Measurements from ENCODE around the gene CALHM4.
"Not testable (repeated sequence)": the region's sequence is repeated elsewhere in the genome, so short reads cannot be mapped to it uniquely, and the experiment has no call there.

Gene CALHM4

DNA sequence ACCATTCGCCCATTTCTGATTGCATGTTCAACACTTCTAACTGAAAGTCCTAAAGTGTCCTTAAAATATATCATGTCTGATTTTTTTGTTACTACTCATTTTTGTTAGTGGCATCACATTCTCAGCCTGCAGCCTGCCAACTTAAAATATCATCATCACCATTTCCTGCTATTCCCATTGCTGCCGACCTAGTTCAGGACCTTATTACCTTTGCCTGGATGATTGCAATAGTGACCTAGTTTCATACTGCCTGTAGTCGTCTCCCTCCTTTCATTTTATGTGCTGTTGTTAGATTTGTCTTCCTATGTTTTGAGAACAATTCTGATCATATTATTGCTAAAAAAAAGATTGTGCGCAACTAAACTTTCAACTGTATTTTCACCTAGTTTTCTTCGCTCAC is 23.9 kb downstream of the CALHM4 start:
- Histone ChIP-seq H3K9me3 (ENCODE audit: control insufficient read depth, insufficient read depth, low read length) (no peaks in the 10 kb centered on the region), H3K27me3 (ENCODE audit: control insufficient read depth, insufficient read depth, low read length) (no peaks in the 10 kb centered on the region), H3K4me1 (ENCODE audit: control insufficient read depth, insufficient read depth, low read length) (peaks cover 4% of the 10 kb centered on the region), H3K36me3 (ENCODE audit: control insufficient read depth, insufficient read depth, low read length) (peaks cover 46% of the 10 kb centered on the region), H3K4me3 (ENCODE audit: low read depth, low read length) (no peak overlapping the region), H3K27ac (ENCODE audit: low read depth, low read length) (no peak overlapping the region), H3K9ac (ENCODE audit: low read depth, low read length) (no peak overlapping the region)

DNA sequence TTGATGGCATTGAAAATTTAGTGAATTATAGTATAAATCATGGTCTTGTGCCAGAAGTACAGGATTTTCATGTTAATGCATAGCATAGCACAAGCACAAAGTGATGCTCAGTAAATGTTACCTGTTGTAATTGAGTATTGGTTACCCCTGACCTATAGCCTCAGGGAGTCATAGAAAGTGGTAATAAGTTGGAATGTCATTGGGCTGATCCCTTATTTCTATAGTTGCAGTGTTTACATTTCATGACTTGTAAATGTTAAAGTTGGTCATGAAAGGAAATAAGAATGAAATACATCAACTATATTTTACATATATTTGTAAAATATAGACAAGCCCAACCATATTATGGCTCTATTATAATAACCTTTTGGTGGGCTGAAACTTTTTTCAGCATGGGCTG is 24.8 kb downstream of the CALHM4 start:
- no peaks in the 10 kb centered on the region for H3K9me3 ChIP-seq (ENCODE audit: control insufficient read depth, insufficient read depth, low read length)
- no peaks in the 10 kb centered on the region for H3K4me1 ChIP-seq (ENCODE audit: control insufficient read depth, insufficient read depth, low read length)
- H3K27ac ChIP-seq (ENCODE audit: low read depth, low read length): no peak overlapping the region
- no peak overlapping the region for H3K4me3 ChIP-seq (ENCODE audit: low read depth, low read length)
- H3K9ac ChIP-seq (ENCODE audit: low read depth, low read length): no peak overlapping the region
- no peaks in the 10 kb centered on the region for H3K27me3 ChIP-seq (ENCODE audit: control insufficient read depth, insufficient read depth, low read length)
- peaks cover 46% of the 10 kb centered on the region for H3K36me3 ChIP-seq (ENCODE audit: control insufficient read depth, insufficient read depth, low read length)

DNA sequence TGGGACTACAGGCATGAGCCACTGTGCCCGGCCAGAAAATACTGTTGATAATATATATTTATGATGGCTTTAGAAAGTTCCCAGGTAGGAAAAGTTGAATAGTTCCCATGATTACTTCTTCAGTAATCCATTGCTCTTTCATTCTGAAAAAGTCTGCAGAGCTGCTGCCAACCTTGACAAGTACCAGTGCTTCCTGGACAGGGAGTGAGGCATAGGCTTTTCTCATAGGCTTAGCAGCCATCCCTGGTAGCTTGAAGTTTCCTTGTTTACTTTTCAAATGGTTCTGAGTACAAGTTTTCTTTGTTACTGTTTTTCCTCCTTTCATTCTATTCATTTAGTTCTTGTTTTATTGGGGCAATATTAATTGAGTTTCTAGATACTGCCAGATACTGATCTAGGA is 25.6 kb downstream of the CALHM4 start:
- H3K27me3 ChIP-seq (ENCODE audit: control insufficient read depth, insufficient read depth, low read length): no peaks in the 10 kb centered on the region
- no peak overlapping the region for H3K4me3 ChIP-seq (ENCODE audit: low read depth, low read length)
- peaks cover 46% of the 10 kb centered on the region for H3K36me3 ChIP-seq (ENCODE audit: control insufficient read depth, insufficient read depth, low read length)
- H3K4me1 ChIP-seq (ENCODE audit: control insufficient read depth, insufficient read depth, low read length): no peaks in the 10 kb centered on the region
- H3K9me3 ChIP-seq (ENCODE audit: control insufficient read depth, insufficient read depth, low read length): no peaks in the 10 kb centered on the region
- no peak overlapping the region for H3K9ac ChIP-seq (ENCODE audit: low read depth, low read length)
- no peak overlapping the region for H3K27ac ChIP-seq (ENCODE audit: low read depth, low read length)

DNA sequence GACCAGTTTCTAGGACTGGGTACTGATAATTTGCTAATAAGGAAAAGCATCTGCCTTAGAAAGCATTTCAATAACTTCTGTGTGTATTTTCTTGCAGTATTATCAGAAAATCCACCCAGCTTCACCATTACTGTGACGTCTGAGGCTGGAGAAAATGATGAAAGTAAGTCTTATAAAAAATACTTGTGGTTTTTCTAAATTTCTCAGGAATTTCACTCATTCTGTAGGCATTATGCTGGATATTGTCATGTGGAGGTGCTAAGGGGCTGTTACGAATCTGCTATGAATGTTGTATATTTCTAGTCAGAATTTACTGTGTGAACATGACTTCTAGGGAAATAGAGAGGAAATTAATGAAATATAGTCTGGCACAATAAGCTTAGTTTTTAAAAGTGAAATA is 26.6 kb downstream of the CALHM4 start:
- Histone ChIP-seq H3K4me1 (ENCODE audit: control insufficient read depth, insufficient read depth, low read length) (no peaks in the 10 kb centered on the region), H3K9me3 (ENCODE audit: control insufficient read depth, insufficient read depth, low read length) (no peaks in the 10 kb centered on the region), H3K27ac (ENCODE audit: low read depth, low read length) (no peak overlapping the region), H3K9ac (ENCODE audit: low read depth, low read length) (no peak overlapping the region), H3K4me3 (ENCODE audit: low read depth, low read length) (no peak overlapping the region), H3K27me3 (ENCODE audit: control insufficient read depth, insufficient read depth, low read length) (no peaks in the 10 kb centered on the region), H3K36me3 (ENCODE audit: control insufficient read depth, insufficient read depth, low read length) (peaks cover 53% of the 10 kb centered on the region)

DNA sequence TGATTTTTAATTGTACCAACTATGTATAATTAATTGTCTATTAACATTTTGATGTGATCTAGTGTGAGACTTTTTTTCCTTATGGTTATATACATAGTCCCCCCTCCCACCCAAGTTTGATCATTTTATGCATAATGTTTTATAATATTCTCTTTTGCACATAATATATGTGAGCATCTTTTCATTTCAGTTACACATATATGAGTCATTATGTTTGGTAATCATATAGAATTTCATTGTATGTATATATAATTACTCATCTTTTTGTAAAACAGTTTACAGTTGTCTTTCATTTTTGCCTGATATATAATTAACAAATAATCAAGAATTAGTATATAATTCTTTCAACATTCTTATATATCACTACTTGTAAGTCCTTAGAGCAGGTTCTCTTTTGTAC is 32.7 kb downstream of the CALHM4 start:
- no peaks in the 10 kb centered on the region for H3K27me3 ChIP-seq (ENCODE audit: control insufficient read depth, insufficient read depth, low read length)
- H3K4me3 ChIP-seq (ENCODE audit: low read depth, low read length): no peak overlapping the region
- H3K9ac ChIP-seq (ENCODE audit: low read depth, low read length): no peak overlapping the region
- H3K36me3 ChIP-seq (ENCODE audit: control insufficient read depth, insufficient read depth, low read length): peaks cover 61% of the 10 kb centered on the region
- no peaks in the 10 kb centered on the region for H3K9me3 ChIP-seq (ENCODE audit: control insufficient read depth, insufficient read depth, low read length)
- H3K27ac ChIP-seq (ENCODE audit: low read depth, low read length): no peak overlapping the region
- H3K4me1 ChIP-seq (ENCODE audit: control insufficient read depth, insufficient read depth, low read length): no peaks in the 10 kb centered on the region

DNA sequence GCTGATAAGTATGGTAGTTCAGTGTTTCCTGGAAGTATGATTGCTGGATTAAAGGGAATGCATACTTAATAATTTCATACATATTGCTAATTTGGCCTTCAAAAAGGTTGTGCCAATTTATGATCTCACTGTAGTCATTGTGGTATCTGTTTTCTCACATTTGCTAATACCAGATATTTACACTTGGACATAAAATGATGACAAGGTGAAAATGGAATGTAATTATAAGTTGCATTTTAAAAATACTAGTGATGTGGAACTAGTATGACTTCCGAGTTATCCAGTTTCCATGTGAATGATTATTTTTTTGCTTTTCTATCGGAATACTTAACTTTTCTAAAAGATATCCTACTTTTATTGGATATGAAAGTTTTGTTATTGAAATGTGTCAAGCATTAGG is 33.2 kb downstream of the CALHM4 start:
- Histone ChIP-seq H3K27ac (ENCODE audit: low read depth, low read length) (no peak overlapping the region), H3K27me3 (ENCODE audit: control insufficient read depth, insufficient read depth, low read length) (no peaks in the 10 kb centered on the region), H3K9ac (ENCODE audit: low read depth, low read length) (no peak overlapping the region), H3K9me3 (ENCODE audit: control insufficient read depth, insufficient read depth, low read length) (no peaks in the 10 kb centered on the region), H3K4me1 (ENCODE audit: control insufficient read depth, insufficient read depth, low read length) (no peaks in the 10 kb centered on the region), H3K36me3 (ENCODE audit: control insufficient read depth, insufficient read depth, low read length) (peaks cover 61% of the 10 kb centered on the region), H3K4me3 (ENCODE audit: low read depth, low read length) (no peak overlapping the region)

DNA sequence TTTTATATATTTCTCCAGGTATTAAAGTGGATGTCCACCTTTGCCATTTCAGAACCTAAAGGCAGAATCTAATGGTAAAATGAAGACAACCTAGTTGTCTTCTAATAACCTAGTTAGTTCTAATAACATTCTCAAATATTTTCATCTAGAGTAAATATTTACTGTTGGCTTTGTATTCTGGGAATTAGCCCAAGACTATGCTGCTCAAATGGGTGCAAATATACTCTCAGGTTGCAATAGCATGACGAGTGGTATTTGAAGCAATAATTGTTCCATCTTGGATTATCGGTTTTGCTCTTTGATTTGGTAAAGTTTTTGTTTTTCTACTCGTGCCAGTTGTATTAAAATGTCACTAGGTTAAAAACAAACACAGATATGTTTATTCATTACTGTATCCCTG is 41.7 kb downstream of the CALHM4 start:
- Histone ChIP-seq H3K4me3 (ENCODE audit: low read depth, low read length) (no peak overlapping the region), H3K4me1 (ENCODE audit: control insufficient read depth, insufficient read depth, low read length) (no peaks in the 10 kb centered on the region), H3K9ac (ENCODE audit: low read depth, low read length) (no peak overlapping the region), H3K27ac (ENCODE audit: low read depth, low read length) (no peak overlapping the region), H3K27me3 (ENCODE audit: control insufficient read depth, insufficient read depth, low read length) (no peaks in the 10 kb centered on the region), H3K36me3 (ENCODE audit: control insufficient read depth, insufficient read depth, low read length) (peaks cover 42% of the 10 kb centered on the region), H3K9me3 (ENCODE audit: control insufficient read depth, insufficient read depth, low read length) (no peaks in the 10 kb centered on the region)

DNA sequence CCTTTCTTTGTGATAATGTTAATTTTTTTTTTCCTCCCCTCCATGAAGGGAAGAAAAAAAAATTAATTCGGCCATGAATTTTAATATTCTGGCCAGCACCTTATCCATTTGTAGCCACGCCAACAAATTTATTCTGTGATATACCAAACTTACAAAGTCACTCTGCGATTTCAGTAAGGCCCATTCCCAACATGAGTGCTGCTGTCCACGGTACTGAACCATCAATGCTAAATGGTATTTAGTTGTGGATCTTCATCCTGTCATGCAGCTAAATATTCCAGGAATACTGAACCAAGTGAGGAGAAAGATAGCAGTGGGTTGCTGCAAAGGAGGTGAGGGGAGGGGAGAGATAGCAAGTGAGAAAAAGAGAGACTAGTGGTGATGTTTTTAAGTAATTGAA is 43.3 kb downstream of the CALHM4 start:
- Histone ChIP-seq H3K27ac (ENCODE audit: low read depth, low read length) (no peak overlapping the region), H3K4me3 (ENCODE audit: low read depth, low read length) (no peak overlapping the region), H3K36me3 (ENCODE audit: control insufficient read depth, insufficient read depth, low read length) (peaks cover 26% of the 10 kb centered on the region), H3K4me1 (ENCODE audit: control insufficient read depth, insufficient read depth, low read length) (no peaks in the 10 kb centered on the region), H3K27me3 (ENCODE audit: control insufficient read depth, insufficient read depth, low read length) (no peaks in the 10 kb centered on the region), H3K9me3 (ENCODE audit: control insufficient read depth, insufficient read depth, low read length) (no peaks in the 10 kb centered on the region), H3K9ac (ENCODE audit: low read depth, low read length) (no peak overlapping the region)

DNA sequence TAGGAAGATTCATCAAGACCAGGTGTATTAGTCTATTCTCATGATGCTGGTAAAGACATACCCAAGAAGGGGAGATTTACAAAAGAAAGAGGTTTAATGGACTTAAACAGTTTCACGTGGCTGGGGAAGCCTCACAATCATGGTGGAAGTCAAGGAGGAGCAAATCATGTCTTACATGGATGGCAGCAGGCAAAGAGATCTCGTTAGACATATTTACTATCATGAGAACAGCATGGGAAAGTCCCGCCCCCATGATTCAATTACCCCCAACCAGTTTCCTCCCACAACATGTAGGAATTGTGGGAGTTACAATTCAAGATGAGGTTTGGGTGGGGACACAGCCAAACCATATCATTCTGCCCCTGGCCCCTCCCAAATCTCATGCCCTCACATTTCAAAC is 50.4 kb downstream of the CALHM4 start:
- H3K4me3 ChIP-seq (ENCODE audit: low read depth, low read length); H3K27me3 ChIP-seq (ENCODE audit: control insufficient read depth, insufficient read depth, low read length); H3K36me3 ChIP-seq (ENCODE audit: control insufficient read depth, insufficient read depth, low read length); H3K9ac ChIP-seq (ENCODE audit: low read depth, low read length); H3K9me3 ChIP-seq (ENCODE audit: control insufficient read depth, insufficient read depth, low read length); H3K27ac ChIP-seq (ENCODE audit: low read depth, low read length); H3K4me1 ChIP-seq (ENCODE audit: control insufficient read depth, insufficient read depth, low read length): not testable (repeated sequence)

DNA sequence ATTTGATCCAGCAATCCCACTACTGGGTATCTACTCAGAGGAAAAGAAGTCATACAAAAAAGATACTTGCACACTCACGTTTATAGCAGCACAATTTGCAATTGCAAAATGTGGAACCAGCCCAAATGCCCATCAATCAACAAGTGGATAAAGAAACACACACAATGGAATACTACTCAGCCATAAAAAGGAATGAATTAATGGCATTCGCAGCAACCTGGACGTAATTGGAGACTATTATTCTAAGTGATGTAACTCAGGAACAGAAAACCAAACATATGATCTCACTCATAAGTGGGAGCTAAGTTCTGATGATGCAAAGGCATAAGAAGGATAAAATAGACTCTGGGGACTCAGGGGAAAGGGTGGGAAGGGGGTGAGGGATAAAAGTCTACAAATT is 51.3 kb downstream of the CALHM4 start:
- not testable (repeated sequence) for H3K9ac ChIP-seq (ENCODE audit: low read depth, low read length); H3K27me3 ChIP-seq (ENCODE audit: control insufficient read depth, insufficient read depth, low read length); H3K4me1 ChIP-seq (ENCODE audit: control insufficient read depth, insufficient read depth, low read length); H3K9me3 ChIP-seq (ENCODE audit: control insufficient read depth, insufficient read depth, low read length); H3K27ac ChIP-seq (ENCODE audit: low read depth, low read length); H3K4me3 ChIP-seq (ENCODE audit: low read depth, low read length); H3K36me3 ChIP-seq (ENCODE audit: control insufficient read depth, insufficient read depth, low read length)

DNA sequence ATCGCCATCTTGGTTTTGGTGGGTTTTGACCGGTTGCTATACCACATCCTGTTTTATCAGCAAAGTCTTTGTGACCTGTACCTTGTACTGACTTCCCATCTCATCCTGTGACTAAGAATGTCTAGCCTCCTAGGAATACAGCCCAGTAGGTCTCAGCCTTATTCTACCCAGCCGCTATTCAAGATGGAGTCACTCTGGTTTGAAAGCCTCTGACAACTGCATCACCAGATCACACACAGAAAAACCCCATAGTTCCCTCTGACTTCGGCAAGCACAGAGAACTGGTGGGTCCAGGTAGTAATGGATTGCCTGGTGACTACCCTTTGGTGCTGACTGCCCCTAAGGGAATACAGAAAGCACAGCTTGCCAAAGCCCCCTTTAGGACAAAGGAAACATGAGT is 52.4 kb downstream of the CALHM4 start:
- Histone ChIP-seq H3K27me3 (ENCODE audit: control insufficient read depth, insufficient read depth, low read length) (no peaks in the 10 kb centered on the region), H3K4me1 (ENCODE audit: control insufficient read depth, insufficient read depth, low read length) (0 out of 2 replicates have a peak, but pooled peaks cover 1% of the 10 kb centered on the region), H3K4me3 (ENCODE audit: low read depth, low read length) (no peak overlapping the region), H3K36me3 (ENCODE audit: control insufficient read depth, insufficient read depth, low read length) (no peaks in the 10 kb centered on the region), H3K9ac (ENCODE audit: low read depth, low read length) (no peak overlapping the region), H3K27ac (ENCODE audit: low read depth, low read length) (no peak overlapping the region), H3K9me3 (ENCODE audit: control insufficient read depth, insufficient read depth, low read length) (no peaks in the 10 kb centered on the region)

Measured in HUES48 (cell line).